GM19372 (cell line): ENCODE results near the gene NDUFAB1.
A peak's percentile ranks its signal among the peaks of the same experiment; 100 is the strongest.
"Not testable (repeated sequence)": the region's sequence is repeated elsewhere in the genome, so short reads cannot be mapped to it uniquely, and the experiment has no call there.

Experiments
- ATAC-seq: cut with Tn5 transposase; IDR thresholded peaks from one replicate; pipeline ENCODE4 v1.9.1; 2021; ENCODE audit warnings: mild to moderate bottlenecking, low read depth, moderate library complexity; ENCODE audit not compliant: unreplicated experiment

NDUFAB1 gene

DNA sequence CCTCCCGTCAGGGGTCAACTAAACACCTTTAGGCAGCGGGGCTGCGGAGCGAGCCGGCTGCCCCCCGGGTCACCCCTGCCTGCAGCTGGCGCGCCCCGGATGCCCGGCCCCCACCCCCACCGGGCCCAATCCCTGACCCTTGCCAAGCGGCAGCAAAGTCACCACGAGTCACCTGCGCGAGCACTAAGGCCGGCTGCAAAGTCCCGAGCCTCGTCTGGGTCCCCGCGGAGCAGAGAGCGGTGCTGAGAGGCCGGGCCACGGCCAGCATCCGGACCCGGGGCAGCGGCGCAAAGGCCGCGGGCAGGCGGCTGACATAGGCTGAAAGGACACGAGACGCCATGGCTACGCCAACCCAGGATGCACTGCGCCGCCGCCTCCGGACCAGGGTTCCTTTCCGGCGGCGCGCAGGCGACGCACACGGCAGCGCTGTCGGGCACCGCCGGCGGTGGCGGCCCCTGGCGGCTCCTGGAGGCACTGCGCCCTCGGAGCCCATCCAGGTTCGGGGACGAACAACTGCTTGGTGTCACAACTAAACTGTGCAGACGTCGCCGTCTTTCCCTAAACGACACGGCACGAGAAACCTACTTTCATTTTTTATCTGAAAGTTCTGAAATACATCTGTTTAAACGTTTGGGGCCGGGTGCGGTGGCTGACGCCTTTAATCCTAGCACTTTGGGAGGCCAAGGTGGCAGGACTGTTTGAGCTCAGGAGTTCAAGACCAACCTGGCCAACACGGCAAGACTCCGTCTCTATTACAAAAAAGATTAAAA lies at the start of gene NDUFAB1:
NDUFAB1 (minus strand) TSS at position 366 of the 770 bp plus-strand sequence; CDS start at position 340, 26 bp downstream.
- peak; percentile 91 for ATAC-seq

DNA sequence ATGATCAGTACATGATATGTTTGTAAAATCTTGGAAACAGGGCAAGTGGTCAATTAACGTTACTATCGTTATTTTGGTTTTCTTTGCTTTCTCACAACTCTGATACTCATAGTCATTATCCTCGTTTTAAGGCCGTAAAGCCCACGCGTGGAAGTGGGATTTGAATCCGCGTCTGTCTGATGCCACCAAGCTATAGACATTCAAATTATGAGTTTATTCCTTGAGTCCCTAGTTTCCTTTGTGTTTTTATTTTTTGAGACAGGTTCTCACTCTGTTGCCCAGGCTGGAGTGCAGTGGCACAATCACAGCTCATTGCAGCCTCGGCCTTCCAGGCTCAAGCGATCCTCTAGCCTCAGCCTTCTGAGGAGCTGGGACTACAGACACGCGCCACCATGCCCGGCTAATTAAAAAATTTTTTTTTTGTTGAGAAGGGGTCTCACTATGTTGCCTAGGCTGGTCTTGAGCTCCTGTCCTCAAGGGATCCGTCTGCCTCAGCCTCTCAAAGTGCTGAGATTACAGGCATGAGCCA lies 46.2 kb upstream of the NDUFAB1 start:
- no peak for ATAC-seq

DNA sequence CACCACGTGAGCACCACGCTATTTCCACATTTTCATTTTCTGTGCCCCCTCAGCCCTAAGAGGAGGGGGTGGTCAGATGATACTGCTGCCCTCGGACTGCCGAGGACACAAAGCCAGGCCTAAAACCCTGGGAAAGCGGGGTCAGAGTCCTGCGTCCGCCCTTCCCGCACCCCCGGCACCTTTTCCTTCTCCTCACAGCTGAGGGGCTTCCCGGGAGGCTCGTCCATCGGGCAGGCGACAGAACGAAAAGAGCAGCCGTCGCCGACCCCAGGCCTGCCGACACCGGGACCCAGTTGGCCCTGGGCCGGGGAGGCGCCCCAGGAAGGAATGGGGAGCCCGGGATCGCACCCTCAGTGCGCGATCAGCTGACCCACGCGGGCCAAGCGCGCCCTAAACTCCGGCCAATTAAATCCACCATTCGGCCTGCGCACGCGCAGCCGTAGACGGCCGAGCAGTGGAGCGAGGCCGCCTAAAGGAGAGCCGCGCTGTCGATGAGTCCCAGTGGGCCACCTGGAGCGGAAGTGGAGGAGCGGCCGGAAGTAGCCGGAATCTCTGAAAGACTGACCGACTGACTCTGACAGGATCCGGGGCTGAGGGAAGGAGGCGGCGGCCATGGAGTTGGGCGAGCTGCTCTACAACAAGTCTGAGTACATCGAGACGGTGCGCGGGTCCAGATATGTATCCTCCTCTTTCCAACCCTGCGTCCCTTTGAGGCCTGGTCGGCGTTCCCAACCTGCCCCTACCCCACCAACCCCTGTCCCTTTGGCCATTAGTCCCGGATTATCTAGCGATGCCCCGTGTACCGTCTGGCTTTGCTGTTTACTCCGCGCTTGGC lies 45.0 kb upstream of the NDUFAB1 start, which contains the start of the genes DCTN5 and PALB2:
DCTN5 (plus strand) TSS at position 536 of the 835 bp plus-strand sequence; CDS start at position 613, 77 bp downstream.
PALB2 (minus strand) TSS at position 380 of the 835 bp plus-strand sequence; CDS start at position 227, 153 bp downstream.
- peak; percentile 98 for ATAC-seq

- no peak for ATAC-seq
These were observed 44.5 kb upstream of the NDUFAB1 start for GRCh38 chr16:23640615-23640930.

GRCh38 chr16:23635958-23636357 lies 39.8 kb upstream of the NDUFAB1 start:
- no peak for ATAC-seq

DNA sequence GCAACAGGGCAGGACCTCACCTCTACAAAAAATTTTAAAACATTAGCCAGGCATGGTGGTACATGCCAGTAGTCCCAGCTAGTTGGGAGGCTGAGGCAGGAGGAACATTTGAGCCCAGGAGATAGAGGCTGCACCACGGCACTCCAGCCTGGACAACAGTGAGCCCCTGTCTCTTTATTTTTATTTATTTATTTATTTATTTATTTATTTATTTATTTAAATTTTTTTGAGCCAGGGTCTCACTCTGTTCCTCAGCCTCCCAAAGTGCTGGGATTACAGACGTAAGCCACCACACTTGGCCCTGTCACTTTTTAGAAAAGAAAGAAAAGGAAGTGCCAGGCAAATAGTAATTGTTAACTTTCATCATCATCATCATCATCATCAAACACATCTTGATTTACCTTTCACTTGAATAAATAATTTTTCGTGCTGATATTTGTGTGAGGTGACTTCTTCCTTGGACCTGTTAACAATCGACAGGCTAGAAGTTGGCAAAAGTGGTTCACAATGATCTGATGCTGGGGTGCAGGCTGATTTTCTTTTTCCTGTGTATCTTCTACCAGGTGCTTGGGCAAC lies 38.4 kb upstream of the NDUFAB1 start:
- ATAC-seq, result no peak

GRCh38 chr16:23631874-23632273 lies 35.8 kb upstream of the NDUFAB1 start:
- ATAC-seq, result not testable (repeated sequence)

GRCh38 chr16:23629516-23629915 lies 33.4 kb upstream of the NDUFAB1 start:
- ATAC-seq, result no peak

GRCh38 chr16:23624092-23624491 lies 28.0 kb upstream of the NDUFAB1 start:
- no peak for ATAC-seq

DNA sequence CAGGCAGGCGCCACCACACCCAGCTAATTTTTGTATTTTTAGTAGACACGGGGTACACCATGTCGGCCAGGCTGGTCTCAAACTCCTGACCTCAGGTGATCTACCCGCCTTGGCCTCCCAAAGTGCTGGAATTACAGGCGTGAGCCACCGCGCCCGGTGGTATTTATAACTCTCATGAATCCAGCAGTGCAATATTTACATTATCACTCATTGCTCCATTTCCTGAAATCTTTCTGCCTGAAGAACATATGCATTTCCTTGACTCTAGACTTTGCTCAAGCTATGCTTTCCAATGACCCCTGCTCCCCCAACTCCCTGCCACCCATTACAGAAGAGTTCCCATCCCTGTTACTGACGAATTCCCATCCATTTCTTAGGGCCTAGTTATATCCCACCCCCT lies 19.7 kb upstream of the NDUFAB1 start:
- no peak for ATAC-seq

DNA sequence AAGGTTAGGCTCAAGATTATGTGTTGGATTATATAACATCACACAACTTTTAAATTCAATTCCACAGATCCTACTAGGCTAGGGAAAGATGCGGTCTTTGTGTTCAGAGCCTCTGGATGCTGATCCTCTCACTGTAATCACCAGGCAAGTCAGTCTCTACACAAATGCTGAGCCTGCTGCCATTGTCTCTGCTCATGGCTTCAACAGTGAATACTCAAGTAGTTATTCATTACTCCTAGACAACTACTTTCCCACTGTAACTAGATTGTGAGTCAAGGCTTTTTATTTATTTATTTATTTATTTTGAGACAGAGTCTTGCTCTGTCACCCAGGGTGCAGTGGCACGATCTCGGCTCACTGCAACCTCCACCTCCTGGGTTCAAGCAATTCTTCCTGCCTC lies 15.8 kb upstream of the NDUFAB1 start:
- ATAC-seq, result no peak

GRCh38 chr16:23610905-23611304 lies 14.8 kb upstream of the NDUFAB1 start:
- ATAC-seq, result not testable (repeated sequence)

DNA sequence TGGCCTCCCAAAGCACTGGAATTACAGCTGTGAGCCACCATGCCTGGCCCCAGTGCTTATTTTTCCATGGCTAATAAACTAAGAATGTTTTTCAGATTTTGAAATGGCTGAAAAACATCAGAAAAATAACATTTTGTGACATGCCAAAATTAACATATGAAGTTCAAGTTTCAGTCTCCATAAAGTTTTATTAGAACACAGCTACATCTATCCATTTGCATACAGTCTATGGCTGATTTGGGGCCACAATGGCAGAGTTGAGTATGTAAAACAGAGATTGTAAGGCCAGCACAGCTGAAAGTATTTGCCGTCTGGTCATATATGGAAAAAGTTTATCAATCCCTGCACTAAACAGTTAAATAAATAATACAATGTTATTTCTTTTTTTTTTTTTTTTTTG lies 13.8 kb upstream of the NDUFAB1 start:
- no peak for ATAC-seq

DNA sequence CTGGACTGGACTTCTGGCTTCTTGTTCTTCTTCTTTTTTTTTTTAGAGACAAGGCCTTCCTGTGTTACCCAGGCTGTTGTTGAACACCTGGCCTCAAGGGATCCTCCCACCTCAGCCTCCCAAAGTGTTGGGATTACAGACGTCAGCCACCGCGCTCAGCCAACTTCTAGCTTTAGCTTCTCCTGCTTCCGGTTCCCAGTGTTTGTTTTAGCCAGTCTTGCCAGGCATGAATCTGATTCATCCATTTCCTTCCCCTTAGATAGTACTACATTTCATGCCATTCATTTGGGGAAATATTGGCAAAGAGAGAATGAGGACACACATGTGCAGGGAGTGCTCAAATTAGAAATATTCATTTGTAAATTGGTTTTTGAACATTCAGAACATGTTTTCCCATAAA lies 12.1 kb upstream of the NDUFAB1 start:
- ATAC-seq, result no peak

GRCh38 chr16:23607726-23608125 lies 11.6 kb upstream of the NDUFAB1 start:
- no peak for ATAC-seq

DNA sequence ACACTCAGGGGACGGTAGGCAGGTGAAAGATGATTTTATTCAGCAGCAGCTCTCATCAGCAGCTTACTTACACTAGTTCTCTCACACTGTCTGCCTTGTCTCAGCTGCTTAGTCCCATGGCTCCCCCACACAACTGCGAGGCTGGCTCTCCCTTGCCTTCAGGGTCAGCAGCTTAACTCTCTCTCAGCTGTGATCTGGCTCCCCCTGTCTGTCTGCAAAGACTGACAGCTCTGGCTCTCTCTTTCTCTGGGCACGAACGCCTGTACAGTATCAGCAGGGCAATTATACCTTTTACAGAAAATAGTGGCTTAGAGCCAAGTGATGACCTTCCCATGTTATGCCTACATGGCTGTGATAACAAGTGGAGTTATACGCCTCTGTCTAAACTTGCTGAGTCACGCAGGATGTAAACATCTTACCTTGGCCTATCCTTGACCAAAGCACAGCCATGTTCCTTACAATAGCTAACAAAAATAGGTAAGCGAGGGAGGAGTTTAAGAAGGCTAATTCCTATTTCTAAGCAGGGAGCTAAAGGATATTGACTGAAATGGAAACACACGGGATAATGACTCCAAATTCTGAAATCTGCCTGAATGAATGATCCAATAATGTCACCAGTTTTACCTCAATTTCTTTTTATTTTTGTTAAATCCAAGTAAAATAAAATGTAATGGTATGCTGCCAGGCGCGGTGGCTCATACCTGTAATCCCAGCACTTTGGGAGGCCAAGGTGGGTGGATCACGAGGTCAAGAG lies 1.1 kb upstream of the NDUFAB1 start:
- ATAC-seq, result no peak

DNA sequence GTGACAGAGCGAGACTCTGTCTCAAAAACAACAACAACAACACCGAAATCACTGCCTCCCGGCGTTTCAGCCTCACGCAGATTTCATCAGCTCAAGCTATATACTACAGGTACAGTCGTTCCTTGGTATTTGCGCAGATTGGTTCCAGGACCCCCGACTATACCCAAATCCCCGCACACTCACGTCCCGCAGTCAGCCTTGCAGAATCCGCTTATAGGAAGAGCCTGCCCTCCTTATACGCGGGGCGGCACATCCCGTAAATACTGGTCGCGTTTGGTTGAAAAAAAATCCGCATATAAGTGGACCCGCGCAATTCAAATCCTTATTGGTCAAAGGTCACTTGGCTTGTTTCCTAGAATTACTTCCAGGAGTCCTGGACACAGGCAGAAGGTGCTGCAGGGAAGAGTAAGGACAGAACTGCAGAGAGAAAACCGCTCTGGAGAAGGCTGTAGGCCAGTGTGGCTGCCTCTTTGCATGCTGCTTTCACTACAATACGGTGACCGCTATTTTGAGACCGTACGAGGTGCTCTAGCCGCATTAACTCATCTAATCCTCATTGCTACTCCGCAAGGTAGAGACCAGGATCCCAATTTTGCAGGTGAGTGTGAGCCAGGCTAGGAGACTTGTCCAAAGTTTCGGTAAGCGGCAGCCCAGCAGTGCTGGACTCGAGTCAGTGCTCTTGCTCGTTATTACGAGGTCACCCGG lies 718 bp downstream of the NDUFAB1 start:
- no peak for ATAC-seq

GRCh38 chr16:23594186-23594585 lies 1.9 kb downstream of the NDUFAB1 start:
- ATAC-seq, result no peak

GRCh38 chr16:23590181-23590580 lies 5.9 kb downstream of the NDUFAB1 start:
- ATAC-seq, result no peak

DNA sequence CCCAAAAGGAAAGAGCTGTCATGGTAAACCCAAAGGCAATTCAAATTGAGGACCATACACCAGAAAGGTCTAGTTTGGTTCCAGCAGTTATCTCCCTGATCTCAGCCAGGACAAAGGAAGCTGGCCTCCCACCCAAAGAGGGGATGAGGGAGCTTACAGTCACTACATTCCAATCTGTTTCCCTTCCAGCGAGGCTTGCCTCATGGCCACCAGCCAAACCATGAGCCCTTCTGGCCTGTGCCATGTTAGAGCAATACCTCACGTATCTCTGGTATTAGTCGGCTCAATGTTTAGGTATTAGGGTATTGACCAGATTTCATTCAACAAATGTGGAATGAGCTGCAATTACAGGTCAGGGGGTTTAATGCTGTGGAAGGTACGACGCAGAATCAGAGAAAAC lies 8.4 kb downstream of the NDUFAB1 start:
- ATAC-seq, result no peak
